ENCODE measurements around the gene KIF1C. TPM values are rescaled to one million over a fixed set of nuclear protein-coding genes. Genes with fewer than 3 reads are reported as not detected.

Gene KIF1C
- 94.7 and 113 TPM in 2 replicates for total RNA-seq

DNA sequence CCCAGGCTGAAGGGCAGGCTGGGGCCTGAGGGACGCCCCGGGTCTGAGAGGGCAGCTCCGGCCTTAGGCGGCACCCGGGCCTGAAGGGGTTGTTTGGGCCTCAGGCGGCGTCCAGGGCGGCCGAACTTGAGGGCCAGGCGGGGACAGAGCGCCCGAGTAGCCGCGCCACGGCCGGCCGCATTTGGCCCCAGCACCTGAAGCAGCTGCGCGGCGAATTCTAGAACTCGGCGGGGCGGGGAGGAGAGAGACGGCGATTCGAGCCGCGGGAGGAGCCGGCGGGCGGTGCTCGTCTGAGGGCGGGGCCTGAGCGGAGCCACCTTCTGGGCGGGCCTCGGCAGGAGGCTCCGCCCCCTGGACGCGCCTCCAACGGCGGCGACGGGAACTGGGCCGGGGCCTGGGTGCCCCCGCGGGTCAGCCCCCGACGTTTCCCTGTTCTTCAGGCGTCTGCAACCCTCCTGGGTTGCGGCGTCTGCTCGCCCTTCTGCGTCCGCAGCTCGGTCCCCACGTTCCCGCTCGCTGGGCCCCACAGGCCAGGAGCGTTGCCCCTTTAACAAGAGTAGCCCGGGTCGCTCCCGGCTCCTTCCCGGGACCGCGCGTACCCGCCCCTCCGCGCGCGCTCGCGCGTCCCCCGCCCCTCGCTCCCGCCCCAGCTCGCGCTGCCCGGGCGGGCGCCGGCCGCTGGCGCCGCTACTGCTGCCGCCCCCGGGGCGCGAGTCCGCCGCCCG lies at the start of gene KIF1C, which contains the start of gene INCA1:
Gene KIF1C, plus strand, starts transcription at position 649 of the 725 bp plus-strand sequence. CDS start 2,297 bp downstream, outside the sequence.
Gene INCA1, minus strand, starts transcription at position 221 of the 725 bp plus-strand sequence. CDS start 3,085 bp downstream, outside the sequence.
- DNase-seq (ENCODE audit: low read depth, low spot score): peak; percentile 49

GRCh38 chr17:4948166-4948930 lies 49.4 kb upstream of the KIF1C start, which contains the start of gene PFN1:
PFN1 (minus strand) TSS chr17:4948530; CDS start chr17:4948394, 136 bp downstream.
- no peak for DNase-seq (ENCODE audit: low read depth, low spot score)

DNA sequence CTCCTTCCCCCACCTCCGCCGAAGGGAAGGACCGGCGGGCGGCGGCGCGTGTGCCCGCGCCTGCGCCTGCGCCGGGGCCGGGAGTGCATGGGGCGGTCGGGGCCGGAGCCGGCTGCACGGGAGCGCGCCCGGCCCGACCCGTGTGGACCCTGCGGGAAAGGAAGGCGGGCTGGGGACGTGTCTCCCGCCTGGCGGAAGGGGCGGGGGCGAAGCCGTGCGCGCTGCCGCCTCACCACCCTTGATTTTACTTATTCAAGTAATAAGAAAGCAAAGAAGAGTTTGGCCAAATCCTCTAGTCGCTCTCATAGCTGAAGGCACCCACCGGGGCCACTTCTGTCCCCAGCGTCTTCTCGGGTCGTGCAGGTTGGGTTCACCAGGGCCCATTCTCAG lies 48.8 kb upstream of the KIF1C start:
- no peak for DNase-seq (ENCODE audit: low read depth, low spot score)

DNA sequence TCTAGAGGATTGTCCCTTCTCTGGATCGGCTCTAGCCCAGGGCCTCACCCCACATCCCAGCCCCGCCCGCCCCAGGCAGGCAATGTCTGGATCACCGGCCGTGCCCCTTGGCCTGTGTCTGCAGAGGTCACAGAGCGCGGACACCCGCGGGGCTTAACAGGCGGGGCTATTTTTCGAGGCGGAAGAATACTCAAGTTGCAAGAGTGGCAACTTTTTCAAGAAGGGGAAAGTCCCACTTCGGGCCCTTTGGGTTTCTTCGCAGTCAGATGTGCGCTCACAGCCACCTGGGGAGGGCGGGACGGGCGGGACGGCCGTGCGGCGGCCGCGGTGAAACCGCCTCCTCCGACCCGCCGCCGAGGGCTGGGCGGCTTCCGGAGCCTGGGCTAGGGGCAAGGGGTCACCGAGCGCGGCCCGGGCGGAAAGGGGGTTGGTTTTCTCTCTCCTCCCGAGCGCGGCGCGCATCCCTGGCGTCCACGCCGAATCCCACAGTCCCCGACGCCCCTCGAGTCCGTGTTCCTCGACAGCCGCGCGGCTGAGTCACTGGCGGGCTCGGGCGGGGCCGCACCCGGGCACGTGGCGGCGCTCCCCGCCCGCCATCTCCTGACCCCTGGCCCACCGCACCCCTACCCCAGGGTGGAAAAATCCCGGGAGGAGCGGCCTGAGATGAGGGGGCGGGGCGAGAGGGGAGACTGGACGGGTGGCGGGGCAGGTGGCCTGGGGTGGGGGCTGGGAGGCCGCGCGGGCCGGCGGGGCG lies 48.3 kb upstream of the KIF1C start:
- no peak for DNase-seq (ENCODE audit: low read depth, low spot score)

DNA sequence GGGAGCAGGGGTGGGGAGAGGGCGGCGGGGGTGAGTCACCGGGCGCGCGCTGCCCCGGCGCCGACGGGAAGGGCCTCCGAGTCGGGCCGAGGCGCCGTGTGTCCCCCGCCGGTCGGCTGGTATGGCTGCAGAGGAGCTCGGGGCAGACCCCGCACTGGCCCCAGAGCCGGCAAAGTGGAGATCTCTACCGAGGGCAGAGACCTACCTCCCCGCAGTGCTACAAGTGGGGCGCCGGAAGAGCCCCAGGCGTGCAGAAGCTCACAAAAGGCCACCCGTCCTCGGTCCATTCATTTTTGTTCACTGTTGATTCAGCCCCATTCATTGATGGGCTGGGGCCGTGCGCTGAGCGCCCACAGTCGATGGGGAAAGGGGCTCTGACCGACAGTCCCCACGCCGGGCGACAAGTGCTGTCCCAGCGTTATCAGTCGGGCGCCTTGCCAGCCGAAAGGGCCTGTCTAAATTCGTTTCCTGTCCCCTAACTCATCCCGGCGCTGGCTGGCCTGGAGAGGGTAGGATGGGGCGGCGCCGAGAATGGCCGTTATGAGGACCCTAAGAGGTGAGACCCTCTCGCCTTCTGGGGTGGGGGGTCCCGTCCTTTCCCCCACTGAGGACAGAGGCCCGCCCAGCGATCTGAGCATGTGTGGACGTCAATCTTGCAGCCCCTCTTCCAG lies 47.5 kb upstream of the KIF1C start:
- no peak for DNase-seq (ENCODE audit: low read depth, low spot score)

- DNase-seq (ENCODE audit: low read depth, low spot score): no peak
Measured at GRCh38 chr17:4950746-4951204, 47.0 kb upstream of the KIF1C start, which contains the start of gene ENO3. ENO3 (plus strand) TSS chr17:4951119; CDS start chr17:4951830, 711 bp downstream.

DNA sequence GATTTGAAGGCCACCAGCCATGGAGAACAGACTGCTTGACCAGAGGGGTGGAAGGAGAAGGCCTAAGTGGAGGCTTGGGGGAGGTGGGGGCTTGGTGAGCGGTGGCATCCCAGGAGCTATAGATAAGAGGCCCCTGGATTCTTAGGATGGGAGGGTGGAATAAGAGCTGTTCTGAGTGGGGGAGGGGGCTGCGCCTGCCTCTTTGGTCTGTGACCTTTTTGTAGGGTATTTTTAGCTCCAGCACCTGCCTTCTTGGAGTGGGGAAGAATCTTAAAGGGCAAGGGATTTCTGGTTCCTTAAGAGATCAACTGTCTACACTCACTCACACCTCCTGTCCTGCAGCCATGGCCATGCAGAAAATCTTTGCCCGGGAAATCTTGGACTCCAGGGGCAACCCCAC lies 46.3 kb upstream of the KIF1C start:
- DNase-seq (ENCODE audit: low read depth, low spot score): no peak

GRCh38 chr17:4953451-4953961 lies 44.2 kb upstream of the KIF1C start:
- no peak for DNase-seq (ENCODE audit: low read depth, low spot score)

- no peak for DNase-seq (ENCODE audit: low read depth, low spot score)
Measured at GRCh38 chr17:4955091-4955490, 42.7 kb upstream of the KIF1C start.

GRCh38 chr17:4956493-4957061 lies 41.2 kb upstream of the KIF1C start:
- no peak for DNase-seq (ENCODE audit: low read depth, low spot score)

GRCh38 chr17:4958102-4958501 lies 39.6 kb upstream of the KIF1C start:
- DNase-seq (ENCODE audit: low read depth, low spot score): no peak

GRCh38 chr17:4959261-4959965 lies 38.3 kb upstream of the KIF1C start:
- no peak for DNase-seq (ENCODE audit: low read depth, low spot score)

DNA sequence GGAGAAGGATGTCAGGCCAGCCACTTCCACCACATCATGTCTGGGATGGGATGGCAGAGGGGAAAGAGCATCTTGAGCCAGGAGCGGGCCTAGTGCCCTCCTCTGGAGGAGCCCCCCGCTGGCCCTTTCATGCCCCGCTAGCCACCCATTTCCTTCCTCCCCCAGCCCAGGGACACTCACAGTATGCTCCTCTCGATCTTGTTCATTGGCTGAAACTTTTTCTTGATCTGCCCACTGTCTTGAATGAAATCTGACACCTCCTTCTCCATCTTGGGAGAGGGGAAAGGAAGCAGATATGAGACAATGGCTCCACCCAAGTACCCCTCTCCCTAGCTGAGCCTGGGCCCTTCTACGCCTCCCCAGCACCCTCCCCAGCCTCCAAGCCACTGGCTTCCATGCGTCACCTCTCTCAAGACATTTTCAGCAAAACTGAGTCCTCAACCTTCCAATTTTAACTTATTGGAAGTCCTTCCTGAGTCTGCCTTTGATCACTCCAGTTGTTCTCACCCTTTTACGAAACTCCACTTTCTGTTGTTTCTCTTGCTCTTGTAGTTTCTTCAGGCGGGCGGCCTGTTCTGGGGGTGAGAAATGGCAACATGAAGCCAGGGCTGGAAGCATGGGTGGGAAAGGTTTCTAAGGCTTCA lies 37.3 kb upstream of the KIF1C start:
- no peak for DNase-seq (ENCODE audit: low read depth, low spot score)

- no peak for DNase-seq (ENCODE audit: low read depth, low spot score)
Measured at GRCh38 chr17:4965311-4965986, 32.3 kb upstream of the KIF1C start.

DNA sequence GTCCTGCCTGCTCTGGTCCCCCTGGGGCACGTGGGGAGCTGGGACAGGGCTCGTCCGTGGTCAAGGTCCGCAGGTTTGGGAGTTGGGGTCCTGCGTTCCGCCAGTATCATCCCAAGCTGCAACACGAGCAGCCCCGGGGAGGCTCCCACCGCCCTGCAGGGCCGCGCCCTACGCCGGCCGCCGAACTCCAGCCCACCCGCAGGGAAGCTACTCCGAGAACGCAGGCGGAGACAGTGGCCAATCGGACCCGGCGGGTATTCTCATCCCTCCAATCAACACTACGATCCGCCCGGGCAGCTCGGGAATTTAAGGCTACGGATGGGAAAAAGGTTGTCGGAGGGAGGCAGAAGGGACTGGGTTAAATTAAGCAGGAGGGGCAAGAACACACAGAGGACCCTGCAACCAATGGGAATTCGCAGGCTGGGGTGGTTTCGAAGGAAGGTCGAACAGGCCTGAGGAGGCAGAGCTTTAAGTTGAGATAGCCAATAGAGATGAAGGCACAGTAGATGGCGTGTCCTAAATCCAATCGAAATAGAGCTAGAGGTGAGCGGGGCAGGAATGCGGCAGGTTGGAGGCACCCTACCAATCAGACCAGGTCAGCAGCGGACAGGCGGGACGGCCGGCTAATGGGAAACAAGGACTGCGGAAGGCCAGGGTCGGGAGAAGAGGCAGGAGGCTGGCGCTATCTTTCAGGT lies 30.8 kb upstream of the KIF1C start:
- DNase-seq (ENCODE audit: low read depth, low spot score): peak; percentile 100

DNA sequence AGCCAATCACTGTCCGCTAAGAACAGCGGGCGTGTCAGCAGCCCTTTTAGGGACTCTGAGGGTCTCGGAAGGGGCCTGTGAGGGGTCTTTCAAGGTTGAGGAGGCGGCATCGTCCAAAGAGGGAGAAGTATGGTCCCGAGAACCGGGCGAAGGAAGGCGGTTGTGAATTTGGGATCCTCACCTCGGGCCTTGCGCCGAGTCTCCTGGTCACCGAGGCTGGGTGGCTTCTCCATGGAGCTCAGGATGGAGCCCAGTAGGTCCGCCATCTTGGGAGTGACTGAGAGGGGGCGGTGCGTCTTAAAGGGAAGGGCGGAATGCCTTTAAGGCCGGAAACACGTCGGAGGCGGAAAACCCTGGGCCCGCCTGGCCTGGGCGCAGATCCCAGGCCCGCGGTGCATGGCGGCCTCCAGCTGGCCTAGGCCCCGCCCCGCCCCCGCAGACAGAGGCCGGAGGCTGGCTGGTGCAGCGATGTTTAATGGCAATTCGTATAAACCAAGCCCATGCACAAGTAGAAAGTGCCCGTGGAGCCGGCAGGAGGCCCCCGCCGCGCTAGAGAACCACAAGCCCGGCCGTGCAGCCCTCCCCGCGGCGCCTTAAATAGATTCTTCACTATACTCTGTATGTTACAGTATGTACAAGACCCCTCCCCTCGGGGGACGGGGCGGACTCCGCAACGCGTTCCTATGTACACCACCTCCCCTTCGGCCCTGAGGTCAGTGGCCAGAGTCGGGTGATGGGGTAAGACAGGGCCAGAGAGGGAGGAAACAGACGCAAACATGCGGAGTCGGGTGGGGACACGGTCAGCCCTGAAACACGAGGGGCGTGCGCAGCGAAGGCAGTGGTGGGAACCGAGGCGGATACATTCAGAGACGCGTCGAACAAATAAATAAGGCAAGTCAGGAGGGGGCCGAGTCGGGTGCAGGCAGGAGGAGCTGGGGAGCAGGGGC lies 29.9 kb upstream of the KIF1C start, which contains the start of gene SPAG7:
Gene SPAG7, minus strand, starts transcription at position 279 of the 947 bp plus-strand sequence. Its CDS starts 13 bp downstream, at position 266.
- peak; percentile 94 for DNase-seq (ENCODE audit: low read depth, low spot score)
